Right atrium auricular region (tissue), 2 donors: ENCODE data around the gene ABCC12. TPM values are rescaled to one million over a fixed set of nuclear protein-coding genes. Genes with fewer than 3 reads are reported as not detected.

Source experiments
- DNase-seq: peaks from one replicate; pipeline ENCODE4 v3.0.0-alpha.2; 2019; ENCODE audit warnings: low spot score
- H3K27ac ChIP-seq, 2 donors: fragments of 200-600 bp; sonication (generic); 1 replicate in 1 of 2; 2 replicates in 1 of 2; pipeline ENCODE4 v1.5.1; 2016 to 2019
- H3K27me3 ChIP-seq, 2 donors: fragments of 200-600 bp; sonication (generic); one replicate each; pipeline versions ENCODE4 v1.5.1 to v1.6.0; 2017 to 2019
- H3K36me3 ChIP-seq: fragments of 200-600 bp; sonication (generic); one replicate; pipeline ENCODE4 v1.5.1; 2016
- H3K4me1 ChIP-seq, 2 donors: fragments of 200-600 bp; sonication (generic); one replicate each; pipeline versions ENCODE4 v1.5.1 to v1.6.0; 2017 to 2019
- H3K4me3 ChIP-seq, 2 donors: fragments of 200-600 bp; sonication (generic); 1 replicate in 1 of 2; 2 replicates in 1 of 2; pipeline ENCODE4 v1.5.1; 2017 to 2019; ENCODE audit warnings: mild to moderate bottlenecking in 1 of 2, moderate library complexity in 1 of 2
- H3K9me3 ChIP-seq, 2 donors: fragments of 200-600 bp; sonication (generic); one replicate each; pipeline ENCODE4 v1.5.1; 2019
- CTCF ChIP-seq, 2 donors: fragments of 200-600 bp; sonication (generic); IDR thresholded peaks; one replicate each; pipeline ENCODE4 v1.5.1; 2019; ENCODE audit warnings: antibody characterized with exemption in 2 of 2
- total RNA-seq, 2 donors: library from RNA; depleted of rRNA; stranded (reverse); fragments of >200 nt; gene quantifications; one replicate each; pipeline ENCODE4 v1.1.0, GENCODE V29; 2016

ABCC12 gene
- total RNA-seq, 2 donors from 2014 or later, result not detected

- TF ChIP-seq CTCF (IDR thresholded peaks at IDR 0.05), result no peak
- Histone ChIP-seq H3K4me1 (peaks cover 0 to 20% of the 10 kb centered on the region in 2 donors), H3K4me3 (no peak overlapping the region), H3K36me3 (no peaks in the 10 kb centered on the region), H3K27me3 (no peaks in the 10 kb centered on the region), H3K9me3 (no peaks in the 10 kb centered on the region), H3K27ac (peak overlapping the region in 1 of 2 donors; percentile 29)
- no peak for DNase-seq
Observed at GRCh38 chr16:48126801-48127644, 28.8 kb downstream of the ABCC12 start.

- Histone ChIP-seq H3K4me1 (peaks cover 0 to 20% of the 10 kb centered on the region in 2 donors), H3K4me3 (no peak overlapping the region), H3K27me3 (no peaks in the 10 kb centered on the region), H3K36me3 (no peaks in the 10 kb centered on the region), H3K9me3 (no peaks in the 10 kb centered on the region), H3K27ac (peak overlapping the region in 1 of 2 donors; percentile 28)
- DNase-seq, result no peak
- TF ChIP-seq CTCF (IDR thresholded peaks at IDR 0.05), result no peak
Observed at GRCh38 chr16:48125888-48126287, 29.9 kb downstream of the ABCC12 start.

GRCh38 chr16:48124266-48124665 is 31.5 kb downstream of the ABCC12 start:
- DNase-seq, result no peak
- H3K9me3 ChIP-seq, result no peaks in the 10 kb centered on the region
- H3K4me3 ChIP-seq, result no peak overlapping the region
- TF ChIP-seq CTCF (IDR thresholded peaks at IDR 0.05), result no peak
- H3K36me3 ChIP-seq, result no peaks in the 10 kb centered on the region
- H3K4me1 ChIP-seq, result peaks cover 0 to 20% of the 10 kb centered on the region in 2 donors
- H3K27ac ChIP-seq, result no peak overlapping the region
- no peaks in the 10 kb centered on the region for H3K27me3 ChIP-seq

- Histone ChIP-seq H3K27me3 (no peaks in the 10 kb centered on the region), H3K9me3 (no peaks in the 10 kb centered on the region), H3K4me1 (peaks cover 0 to 20% of the 10 kb centered on the region in 2 donors), H3K27ac (no peak overlapping the region), H3K4me3 (no peak overlapping the region), H3K36me3 (no peaks in the 10 kb centered on the region)
- DNase-seq, result no peak
- no peak for TF ChIP-seq CTCF (IDR thresholded peaks at IDR 0.05)
Observed at GRCh38 chr16:48123104-48123788, 32.5 kb downstream of the ABCC12 start.

GRCh38 chr16:48121276-48121675 is 34.5 kb downstream of the ABCC12 start:
- no peak overlapping the region for H3K27ac ChIP-seq
- no peak for TF ChIP-seq CTCF (IDR thresholded peaks at IDR 0.05)
- no peaks in the 10 kb centered on the region for H3K27me3 ChIP-seq
- no peaks in the 10 kb centered on the region for H3K36me3 ChIP-seq
- H3K4me3 ChIP-seq, result no peak overlapping the region
- no peak for DNase-seq
- no peaks in the 10 kb centered on the region for H3K9me3 ChIP-seq
- H3K4me1 ChIP-seq, result peaks cover 0 to 7% of the 10 kb centered on the region in 2 donors
